H54 (cell line): ENCODE measurements around the gene TUBAL3.
A peak's percentile ranks its signal among the peaks of the same experiment; 100 is the strongest.
"Not testable (repeated sequence)": the region's sequence is repeated elsewhere in the genome, so short reads cannot be mapped to it uniquely, and the experiment has no call there.

ENCODE experiments used
- DNase-seq: peaks from one replicate; pipeline ENCODE4 v3.0.0; 2011; ENCODE audit warnings: low spot score, mixed read lengths; ENCODE audit not compliant: insufficient read length
- FAIRE-seq: peaks from 3 replicates; lab custom pipeline; 2011; peaks lifted over from hg19 to GRCh38; lab: Jason Lieb, UNC
- POLR2A ChIP-seq: IDR thresholded peaks from 2 replicates; pipeline ENCODE4 v1.6.1; 2011; ENCODE audit warnings: low read depth, mild to moderate bottlenecking, low read length

Gene TUBAL3

GRCh38 chr10:5412277-5412941 is 7.8 kb upstream of the TUBAL3 start, which contains the start of gene NET1:
Gene NET1, plus strand, starts transcription at chr10:5412557. Its CDS starts 136 bp downstream, at chr10:5412693.
- FAIRE-seq, result peak; percentile 71

GRCh38 chr10:5411941-5412276 is 7.3 kb upstream of the TUBAL3 start:
- DNase-seq, result no peak
- FAIRE-seq, result no peak
- no peak for TF ChIP-seq POLR2A

More at GRCh38 chr10:5412277-5412941, 7.8 kb upstream of the TUBAL3 start, which contains the start of gene NET1:
- peak; percentile 70 for DNase-seq
- TF ChIP-seq POLR2A, result peak; percentile 56

- not testable (repeated sequence) for DNase-seq, FAIRE-seq
These were observed 6.2 kb upstream of the TUBAL3 start for GRCh38 chr10:5410787-5411186.

GRCh38 chr10:5406918-5407317 is 2.3 kb upstream of the TUBAL3 start:
- DNase-seq (no peak), FAIRE-seq (no peak)
- no peak for TF ChIP-seq POLR2A

- DNase-seq (no peak), FAIRE-seq (no peak)
- TF ChIP-seq POLR2A, result no peak
These were observed 1.8 kb downstream of the TUBAL3 start for GRCh38 chr10:5402798-5403197.

- DNase-seq (no peak), FAIRE-seq (no peak)
- TF ChIP-seq POLR2A, result no peak
These were observed 4.0 kb downstream of the TUBAL3 start for GRCh38 chr10:5400468-5401240.

- FAIRE-seq (no peak), DNase-seq (no peak)
- TF ChIP-seq POLR2A, result no peak
These were observed 5.3 kb downstream of the TUBAL3 start for GRCh38 chr10:5399332-5399731.

GRCh38 chr10:5396556-5397300 is 7.9 kb downstream of the TUBAL3 start:
- no peak for TF ChIP-seq POLR2A
- no peak for DNase-seq
- no peak for FAIRE-seq

- no peak for TF ChIP-seq POLR2A
- no peak for FAIRE-seq
- no peak for DNase-seq
These were observed 9.5 kb downstream of the TUBAL3 start for GRCh38 chr10:5395168-5395567.

GRCh38 chr10:5393529-5393928 is 11.1 kb downstream of the TUBAL3 start:
- DNase-seq, result no peak
- FAIRE-seq, result no peak
- TF ChIP-seq POLR2A, result no peak

GRCh38 chr10:5391790-5392189 is 12.8 kb downstream of the TUBAL3 start:
- FAIRE-seq, result no peak
- no peak for DNase-seq
- no peak for TF ChIP-seq POLR2A

- DNase-seq (no peak), FAIRE-seq (no peak)
- TF ChIP-seq POLR2A, result no peak
These were observed 13.9 kb downstream of the TUBAL3 start for GRCh38 chr10:5390607-5391205.

- DNase-seq (no peak), FAIRE-seq (no peak)
- TF ChIP-seq POLR2A, result no peak
These were observed 17.5 kb downstream of the TUBAL3 start for GRCh38 chr10:5387169-5387568.

- TF ChIP-seq POLR2A, result no peak
- no peak for DNase-seq
- no peak for FAIRE-seq
These were observed 19.4 kb downstream of the TUBAL3 start for GRCh38 chr10:5385224-5385623.
